Right atrium auricular region (tissue), 2 donors: ENCODE results near the gene ALDH4A1. TPM values are rescaled to one million over a fixed set of nuclear protein-coding genes. Genes with fewer than 3 reads are reported as not detected.

Experiments
- DNase-seq: peaks from one replicate; pipeline ENCODE4 v3.0.0-alpha.2; 2019; ENCODE audit warnings: low spot score
- H3K27ac ChIP-seq, 2 donors: fragments of 200-600 bp; sonication (generic); 1 replicate in 1 of 2; 2 replicates in 1 of 2; pipeline ENCODE4 v1.5.1; 2016 to 2019
- H3K27me3 ChIP-seq, 2 donors: fragments of 200-600 bp; sonication (generic); one replicate each; pipeline versions ENCODE4 v1.5.1 to v1.6.0; 2017 to 2019
- H3K36me3 ChIP-seq: fragments of 200-600 bp; sonication (generic); one replicate; pipeline ENCODE4 v1.5.1; 2016
- H3K4me1 ChIP-seq, 2 donors: fragments of 200-600 bp; sonication (generic); one replicate each; pipeline versions ENCODE4 v1.5.1 to v1.6.0; 2017 to 2019
- H3K4me3 ChIP-seq, 2 donors: fragments of 200-600 bp; sonication (generic); 1 replicate in 1 of 2; 2 replicates in 1 of 2; pipeline ENCODE4 v1.5.1; 2017 to 2019; ENCODE audit warnings: mild to moderate bottlenecking in 1 of 2, moderate library complexity in 1 of 2
- H3K9me3 ChIP-seq, 2 donors: fragments of 200-600 bp; sonication (generic); one replicate each; pipeline ENCODE4 v1.5.1; 2019
- CTCF ChIP-seq, 2 donors: fragments of 200-600 bp; sonication (generic); IDR thresholded peaks; one replicate each; pipeline ENCODE4 v1.5.1; 2019; ENCODE audit warnings: antibody characterized with exemption in 2 of 2
- total RNA-seq, 2 donors: library from RNA; depleted of rRNA; stranded (reverse); fragments of >200 nt; gene quantifications; one replicate each; pipeline ENCODE4 v1.1.0, GENCODE V29; 2016

Gene ALDH4A1
- total RNA-seq, 2 donors from 2014 or later, result 22.6 to 27.3 TPM

- Histone ChIP-seq H3K36me3 (peaks cover 7% of the 10 kb centered on the region), H3K9me3 (no peaks in the 10 kb centered on the region), H3K27me3 (no peaks in the 10 kb centered on the region), H3K4me1 (no peaks in the 10 kb centered on the region), H3K27ac (no peak overlapping the region), H3K4me3 (no peak overlapping the region)
- no peak for DNase-seq
- TF ChIP-seq CTCF (IDR thresholded peaks at IDR 0.05), result no peak
Observed at GRCh38 chr1:18882486-18882885, 19.9 kb downstream of the ALDH4A1 start.

- no peaks in the 10 kb centered on the region for H3K9me3 ChIP-seq
- no peaks in the 10 kb centered on the region for H3K27me3 ChIP-seq
- no peak for DNase-seq
- no peak overlapping the region for H3K27ac ChIP-seq
- no peaks in the 10 kb centered on the region for H3K4me1 ChIP-seq
- no peak overlapping the region for H3K4me3 ChIP-seq
- TF ChIP-seq CTCF (IDR thresholded peaks at IDR 0.05), result no peak
- H3K36me3 ChIP-seq, result peaks cover 7% of the 10 kb centered on the region
Observed at GRCh38 chr1:18881642-18882431, 20.5 kb downstream of the ALDH4A1 start.

- Histone ChIP-seq H3K4me3 (no peak overlapping the region), H3K27ac (no peak overlapping the region), H3K36me3 (peaks cover 7% of the 10 kb centered on the region), H3K4me1 (no peaks in the 10 kb centered on the region), H3K9me3 (no peaks in the 10 kb centered on the region), H3K27me3 (no peaks in the 10 kb centered on the region)
- DNase-seq, result no peak
- no peak for TF ChIP-seq CTCF (IDR thresholded peaks at IDR 0.05)
Observed at GRCh38 chr1:18881164-18881563, 21.2 kb downstream of the ALDH4A1 start.

- Histone ChIP-seq H3K27me3 (no peaks in the 10 kb centered on the region), H3K36me3 (peaks cover 7% of the 10 kb centered on the region)
- no peak for TF ChIP-seq CTCF (IDR thresholded peaks at IDR 0.05)
Observed at GRCh38 chr1:18880585-18880984, 21.8 kb downstream of the ALDH4A1 start.

GRCh38 chr1:18879791-18880309 is 22.5 kb downstream of the ALDH4A1 start:
- no peak for TF ChIP-seq CTCF (IDR thresholded peaks at IDR 0.05)
- Histone ChIP-seq H3K9me3 (no peaks in the 10 kb centered on the region), H3K4me1 (no peaks in the 10 kb centered on the region), H3K27ac (no peak overlapping the region), H3K27me3 (no peaks in the 10 kb centered on the region), H3K4me3 (no peak overlapping the region), H3K36me3 (peaks cover 7% of the 10 kb centered on the region)
- no peak for DNase-seq

More at GRCh38 chr1:18880585-18880984, 21.8 kb downstream of the ALDH4A1 start:
- DNase-seq, result no peak
- Histone ChIP-seq H3K4me3 (no peak overlapping the region), H3K4me1 (no peaks in the 10 kb centered on the region), H3K9me3 (no peaks in the 10 kb centered on the region), H3K27ac (no peak overlapping the region)
